PC-9 (cell line): ENCODE data around the gene CNTLN. TPM values are rescaled to one million over a fixed set of nuclear protein-coding genes. Genes with fewer than 3 reads are reported as not detected.

Experiments
- BruUV-seq: library from RNA; stranded (reverse); fragments of 400-500 nt; replicated peaks from 2 replicates; lab custom pipeline; 2021; lab: Mats Ljungman, UMichigan
- CTCF ChIA-PET: fragments of 300-600 bp; sonication (Branson Sonifier 250); formaldehyde crosslinking; loops from one replicate; lab custom pipeline; 2022; ENCODE audit warnings: antibody characterized with exemption; lab: Charles Lee
- POLR2A ChIA-PET: fragments of 300-600 bp; sonication (Branson Sonifier 250); formaldehyde crosslinking; loops from one replicate; lab custom pipeline; 2022; ENCODE audit warnings: antibody characterized with exemption; ENCODE audit not compliant: unreplicated experiment; lab: Charles Lee
- DNase-seq, 2 experiments: peaks; one replicate each; pipeline versions ENCODE4 v3.0.0 to v3.0.0-alpha.2; 2015 to 2022; ENCODE audit warnings: mixed read lengths in 1 of 2
- H2AFZ ChIP-seq: fragments of 200-600 bp; sonication (generic); 2 replicates; pipeline ENCODE4 v1.8.1; 2017; ENCODE audit warnings: antibody characterized with exemption
- H3F3A ChIP-seq: fragments of 200-600 bp; sonication (generic); 2 replicates; pipeline ENCODE4 v1.8.1; 2017; ENCODE audit warnings: antibody characterized with exemption, mild to moderate bottlenecking, low read depth; ENCODE audit not compliant: insufficient read depth
- H3K27ac ChIP-seq: fragments of 200-600 bp; sonication (generic); 2 replicates; pipeline ENCODE4 v1.6.1; 2016; ENCODE audit warnings: mixed run types
- H3K27me3 ChIP-seq: fragments of 200-600 bp; sonication (generic); 2 replicates; pipeline ENCODE4 v1.6.1; 2016; ENCODE audit warnings: low read depth, mixed run types; ENCODE audit not compliant: insufficient read depth
- H3K36me3 ChIP-seq: fragments of 200-600 bp; sonication (generic); 2 replicates; pipeline ENCODE4 v1.6.1; 2016; ENCODE audit warnings: low read depth, mixed run types
- H3K4me1 ChIP-seq: fragments of 200-600 bp; sonication (generic); replicated peaks from 2 replicates; pipeline ENCODE4 v1.6.1; 2016; ENCODE audit warnings: mixed run types; ENCODE audit not compliant: insufficient read depth
- H3K4me2 ChIP-seq: fragments of 200-600 bp; sonication (generic); 2 replicates; pipeline ENCODE4 v1.6.1; 2017; ENCODE audit warnings: mixed run types
- H3K4me3 ChIP-seq: fragments of 200-600 bp; sonication (generic); 2 replicates; pipeline ENCODE4 v1.6.1; 2016; ENCODE audit warnings: mixed run types
- H3K79me2 ChIP-seq: fragments of 200-600 bp; sonication (generic); 2 replicates; pipeline ENCODE4 v1.6.1; 2017; ENCODE audit warnings: low read depth, mixed run types
- H3K9me2 ChIP-seq: fragments of 200-600 bp; sonication (generic); 2 replicates; pipeline ENCODE4 v1.8.1; 2017; ENCODE audit warnings: mild to moderate bottlenecking; ENCODE audit not compliant: insufficient read depth
- H3K9me3 ChIP-seq: fragments of 200-600 bp; sonication (generic); 2 replicates; pipeline ENCODE4 v1.8.1; 2016; ENCODE audit warnings: low read depth; ENCODE audit not compliant: insufficient read depth
- H4K20me1 ChIP-seq: fragments of 200-600 bp; sonication (generic); 2 replicates; pipeline ENCODE4 v1.8.1; 2017; ENCODE audit not compliant: insufficient read depth
- EZH2 ChIP-seq: fragments of 200-600 bp; sonication (generic); IDR thresholded peaks from 2 replicates; pipeline ENCODE4 v1.8.0; 2017; ENCODE audit warnings: antibody characterized with exemption, low read depth
- intact Hi-C: fragments of 100-400 bp; cut with micrococcal nuclease; formaldehyde crosslinking; loops from one replicate; pipeline ENCODE4 v1.10.0; 2022; ENCODE audit not compliant: unreplicated experiment
- total RNA-seq: library from RNA; stranded (reverse); gene quantifications from 2 replicates; pipeline ENCODE4 v1.2.3, GENCODE V29; 2021
- TF ChIP-seq, protein P1 (sequence below): fragments of 200-600 bp; sonication (generic); conservative IDR thresholded peaks from 2 replicates; pipeline ENCODE4 v1.6.1; 2017; ENCODE audit warnings: mixed run types, antibody characterized with exemption, mild to moderate bottlenecking, moderate library complexity

Gene CNTLN
- total RNA-seq, 1 experiment from 2014 or later, result 3.6 TPM

- no peaks in the 10 kb centered on the region for H3K9me3 ChIP-seq
- POLR2A ChIA-PET, result no interaction called here
- no peak overlapping the region for H3K27ac ChIP-seq
- TF ChIP-seq EZH2, result no peak
- TF ChIP-seq, protein P1, sequence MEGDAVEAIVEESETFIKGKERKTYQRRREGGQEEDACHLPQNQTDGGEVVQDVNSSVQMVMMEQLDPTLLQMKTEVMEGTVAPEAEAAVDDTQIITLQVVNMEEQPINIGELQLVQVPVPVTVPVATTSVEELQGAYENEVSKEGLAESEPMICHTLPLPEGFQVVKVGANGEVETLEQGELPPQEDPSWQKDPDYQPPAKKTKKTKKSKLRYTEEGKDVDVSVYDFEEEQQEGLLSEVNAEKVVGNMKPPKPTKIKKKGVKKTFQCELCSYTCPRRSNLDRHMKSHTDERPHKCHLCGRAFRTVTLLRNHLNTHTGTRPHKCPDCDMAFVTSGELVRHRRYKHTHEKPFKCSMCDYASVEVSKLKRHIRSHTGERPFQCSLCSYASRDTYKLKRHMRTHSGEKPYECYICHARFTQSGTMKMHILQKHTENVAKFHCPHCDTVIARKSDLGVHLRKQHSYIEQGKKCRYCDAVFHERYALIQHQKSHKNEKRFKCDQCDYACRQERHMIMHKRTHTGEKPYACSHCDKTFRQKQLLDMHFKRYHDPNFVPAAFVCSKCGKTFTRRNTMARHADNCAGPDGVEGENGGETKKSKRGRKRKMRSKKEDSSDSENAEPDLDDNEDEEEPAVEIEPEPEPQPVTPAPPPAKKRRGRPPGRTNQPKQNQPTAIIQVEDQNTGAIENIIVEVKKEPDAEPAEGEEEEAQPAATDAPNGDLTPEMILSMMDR, result no peak
- no TSS peak for BruUV-seq
- no peak overlapping the region for H2AFZ ChIP-seq
- intact Hi-C loops, result no loop called here
- H3K79me2 ChIP-seq, result no peaks in the 10 kb centered on the region
- H3F3A ChIP-seq, result no peaks in the 10 kb centered on the region
- H3K4me2 ChIP-seq, result no peak overlapping the region
- CTCF ChIA-PET, result no interaction called here
- H3K36me3 ChIP-seq, result no peaks in the 10 kb centered on the region
- no peaks in the 10 kb centered on the region for H3K4me1 ChIP-seq
- no peaks in the 10 kb centered on the region for H3K27me3 ChIP-seq
- no peak for DNase-seq
- H4K20me1 ChIP-seq, result no peaks in the 10 kb centered on the region
- no peak overlapping the region for H3K4me3 ChIP-seq
- no peaks in the 10 kb centered on the region for H3K9me2 ChIP-seq
Observed at GRCh38 chr9:17398350-17398749, 263.5 kb downstream of the CNTLN start.

DNA sequence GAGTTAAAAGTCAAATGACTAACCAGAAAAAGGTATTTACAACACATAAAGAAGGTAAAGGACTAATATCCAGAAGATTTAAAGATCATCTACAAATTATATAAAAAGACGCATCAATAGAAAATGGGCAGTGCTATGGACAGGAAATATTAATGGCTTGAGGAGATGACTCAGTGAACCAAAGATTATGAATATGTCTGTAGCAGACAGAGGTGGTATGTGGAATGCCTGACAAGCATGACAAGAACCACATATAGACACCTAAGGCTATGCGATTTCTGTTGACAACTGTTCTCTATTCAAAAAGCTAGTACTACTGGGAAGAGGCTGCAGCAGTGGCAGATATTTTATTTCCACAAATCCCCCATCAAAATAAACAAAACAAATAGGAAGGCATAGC, 267.0 kb downstream of the CNTLN start:
- H3K79me2 ChIP-seq, result no peaks in the 10 kb centered on the region
- TF ChIP-seq, protein P1, result no peak
- no peak for TF ChIP-seq EZH2
- CTCF ChIA-PET, result no interaction called here
- no peak overlapping the region for H3K4me2 ChIP-seq
- intact Hi-C loops, result no loop called here
- no TSS peak for BruUV-seq
- H3K9me2 ChIP-seq, result no peaks in the 10 kb centered on the region
- no peaks in the 10 kb centered on the region for H3K4me1 ChIP-seq
- no peaks in the 10 kb centered on the region for H3K9me3 ChIP-seq
- no peak overlapping the region for H3K4me3 ChIP-seq
- no peak for DNase-seq
- no peak overlapping the region for H3K27ac ChIP-seq
- no peak overlapping the region for H2AFZ ChIP-seq
- POLR2A ChIA-PET, result no interaction called here
- no peaks in the 10 kb centered on the region for H3K36me3 ChIP-seq
- H3K27me3 ChIP-seq, result no peaks in the 10 kb centered on the region
- no peaks in the 10 kb centered on the region for H3F3A ChIP-seq
- no peaks in the 10 kb centered on the region for H4K20me1 ChIP-seq

DNA sequence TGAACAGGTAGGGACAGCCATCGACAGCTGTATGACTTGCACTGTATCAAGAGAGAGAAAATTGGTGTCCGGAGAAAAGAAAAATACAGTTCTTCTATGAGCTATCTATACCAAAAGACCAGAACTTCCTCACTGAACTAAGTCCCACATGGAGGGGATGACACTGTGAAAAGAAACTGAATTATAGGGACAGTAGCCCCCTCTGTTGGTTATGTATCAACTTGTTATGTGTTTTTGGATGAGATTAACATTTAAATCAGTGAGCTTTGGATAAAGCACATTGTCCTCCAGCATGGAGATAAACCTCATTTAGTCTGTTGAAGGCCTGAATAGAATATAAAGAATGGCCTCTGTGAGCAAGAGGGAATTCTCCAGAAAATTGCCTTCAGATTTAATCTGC, 267.5 kb downstream of the CNTLN start:
- Histone ChIP-seq H4K20me1 (no peaks in the 10 kb centered on the region), H3K4me2 (no peak overlapping the region), H3K27me3 (no peaks in the 10 kb centered on the region), H3K4me3 (no peak overlapping the region), H3K36me3 (no peaks in the 10 kb centered on the region), H3K9me3 (no peaks in the 10 kb centered on the region), H3F3A (no peaks in the 10 kb centered on the region), H3K79me2 (no peaks in the 10 kb centered on the region), H3K9me2 (no peaks in the 10 kb centered on the region), H2AFZ (no peak overlapping the region), H3K27ac (no peak overlapping the region), H3K4me1 (no peaks in the 10 kb centered on the region)
- CTCF ChIA-PET, result no interaction called here
- BruUV-seq, result no TSS peak
- POLR2A ChIA-PET, result no interaction called here
- intact Hi-C loops, result no loop called here
- no peak for TF ChIP-seq EZH2
- TF ChIP-seq, protein P1, result no peak
- no peak for DNase-seq
